Measurements from ENCODE around the gene PLPPR3.

GRCh38 chr19:867301-867793 lies 45.6 kb upstream of the PLPPR3 start:
- TF ChIP-seq FOXK2 (conservative IDR thresholded peaks at IDR 0.05 in 1 of 2, IDR thresholded peaks at IDR 0.05 in 1 of 2; ENCODE audit: low read depth in 2 of 2) (no peak), STAT6 (CRISPR knock-in tag; IDR thresholded peaks at IDR 0.05) (no peak), JUNB (CRISPR knock-in tag; conservative IDR thresholded peaks at IDR 0.05) (no peak), SIN3A (IDR thresholded peaks at IDR 0.05; ENCODE audit: borderline replicate concordance in 2 of 2, control insufficient read depth in 1 of 2, low read depth in 2 of 2, low read length in 2 of 2) (peak in 1 of 2 experiments; percentile 32; a peak in 1 of 4 replicates), RFX5 (IDR thresholded peaks at IDR 0.05; ENCODE audit: low read depth, low read length) (no peak), EZH2 (IDR thresholded peaks at IDR 0.05; ENCODE audit: borderline replicate concordance, low read depth, low read length) (no peak), ZNF699 (CRISPR knock-in tag; IDR thresholded peaks at IDR 0.05; ENCODE audit: insufficient replicate concordance) (no peak), CBX5 (IDR thresholded peaks at IDR 0.05; ENCODE audit: borderline replicate concordance, low read depth) (no peak), ETV6 (IDR thresholded peaks at IDR 0.05; ENCODE audit: borderline replicate concordance in 1 of 2, low read depth in 2 of 2, low read length in 1 of 2) (no peak), ETV6 (CRISPR knock-in tag; IDR thresholded peaks at IDR 0.05; ENCODE audit: borderline replicate concordance) (no peak), USF2 (CRISPR knock-in tag; IDR thresholded peaks at IDR 0.05) (no peak), NFE2L1 (tag; IDR thresholded peaks at IDR 0.05; ENCODE audit: borderline replicate concordance, low read depth) (no peak), POLR2A (conservative IDR thresholded peaks at IDR 0.05) (peak; percentile 87)

Data from K562 (cell line).